Activated B cell treated with CpG ODN at 0.5 μM for 24 hours (primary cell): ENCODE results near the gene PLCB2. TPM values are rescaled to one million over a fixed set of nuclear protein-coding genes. Genes with fewer than 3 reads are reported as not detected.

Experiments
- ATAC-seq: fragments of 200-7000 bp; cut with Tn5 transposase; one replicate; pipeline ENCODE4 v1.10.0; 2021; ENCODE audit warnings: low read depth, mild to moderate bottlenecking, moderate library complexity
- CTCF ChIA-PET: fragments of 350-600 bp; sonication (Branson Sonifier 250); formaldehyde crosslinking; loops from one replicate; lab custom pipeline; 2021; ENCODE audit warnings: antibody characterized with exemption; lab: Charles Lee
- POLR2A ChIA-PET: fragments of 350-600 bp; sonication (Branson Sonifier 250); formaldehyde crosslinking; loops from one replicate; lab custom pipeline; 2021; ENCODE audit warnings: antibody characterized with exemption; lab: Charles Lee
- DNase-seq: peaks from one replicate; pipeline ENCODE4 v3.0.0; 2022
- H3K27ac Mint-ChIP-seq: one replicate; pipeline ENCODE4 v1.8.0; 2020; ENCODE audit warnings: mixed read lengths
- H3K27me3 Mint-ChIP-seq: one replicate; pipeline ENCODE4 v1.8.0; 2021; ENCODE audit warnings: mixed read lengths
- H3K36me3 Mint-ChIP-seq: one replicate; pipeline ENCODE4 v1.8.0; 2021; ENCODE audit warnings: low read depth, mixed read lengths
- H3K4me1 Mint-ChIP-seq: one replicate; pipeline ENCODE4 v1.8.0; 2021; ENCODE audit warnings: mixed read lengths
- H3K4me3 Mint-ChIP-seq: one replicate; pipeline ENCODE4 v1.8.0; 2020; ENCODE audit warnings: mild to moderate bottlenecking, mixed read lengths
- H3K9me3 Mint-ChIP-seq: one replicate; pipeline ENCODE4 v1.8.0; 2020; ENCODE audit warnings: mixed read lengths
- intact Hi-C: fragments of 100-400 bp; cut with micrococcal nuclease; formaldehyde crosslinking; loops from one replicate; pipeline ENCODE4 v1.15.1; 2024
- total RNA-seq: library from RNA; stranded (reverse); gene quantifications from 2 replicates; pipeline ENCODE4 v1.2.3, GENCODE V29; 2022
- TF ChIP-seq, protein P1 (sequence below): fragments of 200-600 bp; IDR thresholded peaks from one replicate; pipeline ENCODE4 v1.8.0; 2022; ENCODE audit warnings: antibody characterized with exemption, mild to moderate bottlenecking

The PLCB2 gene
- total RNA-seq, 1 donor from 2014 or later: 126 TPM

DNA sequence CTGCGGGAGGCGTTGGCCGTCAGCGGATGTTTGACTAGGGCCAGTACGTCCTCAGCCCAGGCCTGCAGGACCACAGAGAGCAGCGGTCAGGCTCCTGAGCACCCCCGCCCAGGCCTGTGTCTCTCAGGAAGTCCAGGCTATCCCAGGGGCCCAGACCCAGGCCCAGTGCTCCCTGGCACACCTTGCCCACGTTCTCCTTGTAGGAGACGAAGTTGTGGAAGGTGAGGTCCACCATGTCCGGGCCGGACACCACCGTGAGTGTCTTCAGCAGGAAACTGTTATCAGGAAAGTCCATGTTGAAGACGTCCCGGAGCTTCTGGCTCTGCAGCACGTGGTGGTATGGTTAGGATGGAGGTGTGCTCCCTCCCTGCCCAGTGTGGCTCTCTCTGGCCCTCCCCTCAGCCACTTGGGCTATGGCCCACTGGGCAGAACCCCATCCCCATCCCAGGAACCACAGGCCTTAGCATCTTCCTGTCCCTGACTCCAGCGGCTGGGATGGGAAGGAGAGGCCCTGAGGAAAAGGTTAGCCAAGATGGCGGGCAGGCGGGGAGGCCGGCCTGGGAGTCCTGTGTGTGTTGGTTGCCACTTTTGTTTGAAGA, 5.3 kb downstream of the PLCB2 start:
- peaks cover 3% of the 10 kb centered on the region for H3K9me3 Mint-ChIP-seq
- H3K36me3 Mint-ChIP-seq: peaks cover 65% of the 10 kb centered on the region
- intact Hi-C loops: no loop called here
- ATAC-seq (no peak), DNase-seq (no peak)
- no peak overlapping the region for H3K4me3 Mint-ChIP-seq
- ChIA-PET CTCF (interaction anchor here (2.5 kb wide), 1 partner anchor 23 kb away, joined by 10 read pairs; no protein-coding TSS in a partner anchor), POLR2A (interaction anchor here (1.2 to 1.7 kb wide), 2 partner anchors 53 to 263 kb away, joined by 3 read pairs; partner anchors contain the start of gene SRP14)
- TF ChIP-seq, protein P1, sequence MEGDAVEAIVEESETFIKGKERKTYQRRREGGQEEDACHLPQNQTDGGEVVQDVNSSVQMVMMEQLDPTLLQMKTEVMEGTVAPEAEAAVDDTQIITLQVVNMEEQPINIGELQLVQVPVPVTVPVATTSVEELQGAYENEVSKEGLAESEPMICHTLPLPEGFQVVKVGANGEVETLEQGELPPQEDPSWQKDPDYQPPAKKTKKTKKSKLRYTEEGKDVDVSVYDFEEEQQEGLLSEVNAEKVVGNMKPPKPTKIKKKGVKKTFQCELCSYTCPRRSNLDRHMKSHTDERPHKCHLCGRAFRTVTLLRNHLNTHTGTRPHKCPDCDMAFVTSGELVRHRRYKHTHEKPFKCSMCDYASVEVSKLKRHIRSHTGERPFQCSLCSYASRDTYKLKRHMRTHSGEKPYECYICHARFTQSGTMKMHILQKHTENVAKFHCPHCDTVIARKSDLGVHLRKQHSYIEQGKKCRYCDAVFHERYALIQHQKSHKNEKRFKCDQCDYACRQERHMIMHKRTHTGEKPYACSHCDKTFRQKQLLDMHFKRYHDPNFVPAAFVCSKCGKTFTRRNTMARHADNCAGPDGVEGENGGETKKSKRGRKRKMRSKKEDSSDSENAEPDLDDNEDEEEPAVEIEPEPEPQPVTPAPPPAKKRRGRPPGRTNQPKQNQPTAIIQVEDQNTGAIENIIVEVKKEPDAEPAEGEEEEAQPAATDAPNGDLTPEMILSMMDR: no peak
- peaks cover 19% of the 10 kb centered on the region for H3K4me1 Mint-ChIP-seq
- no peak overlapping the region for H3K27ac Mint-ChIP-seq
- H3K27me3 Mint-ChIP-seq: no peaks in the 10 kb centered on the region

DNA sequence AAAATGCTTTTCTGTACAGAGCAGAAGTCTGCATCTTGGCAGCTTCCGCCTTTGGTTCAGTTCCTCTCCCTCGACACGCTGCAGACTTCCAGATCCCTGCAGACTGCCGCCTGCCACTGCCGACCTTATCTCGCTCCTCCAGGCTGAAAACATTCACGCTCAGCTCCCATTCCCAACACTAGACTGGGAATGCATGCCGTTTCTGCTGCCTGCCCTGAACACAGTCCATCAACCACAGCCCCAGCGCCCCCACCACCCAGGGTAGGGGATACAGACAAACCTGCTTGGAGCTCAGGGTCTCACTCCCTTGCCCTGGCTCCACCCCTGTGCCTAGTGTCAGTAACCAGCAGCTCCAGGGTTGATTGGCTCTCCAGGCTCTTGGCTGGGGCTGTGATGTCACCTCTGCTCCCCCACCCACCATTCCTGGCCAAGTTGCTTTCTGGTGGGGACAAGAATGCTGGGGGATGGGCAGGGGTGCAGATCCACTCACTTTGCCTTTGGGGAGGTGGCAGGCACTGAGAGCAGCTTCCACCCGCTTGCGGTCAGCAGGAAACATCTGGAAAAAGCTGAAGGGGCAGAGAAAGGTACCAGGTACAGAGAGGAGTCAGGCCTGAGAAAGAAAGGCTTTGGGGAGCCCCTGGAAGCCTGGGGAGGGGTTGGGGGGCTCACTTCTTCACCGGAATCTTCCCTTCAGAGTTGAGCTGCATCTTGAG, 6.1 kb downstream of the PLCB2 start:
- H3K27me3 Mint-ChIP-seq: no peaks in the 10 kb centered on the region
- no peak overlapping the region for H3K27ac Mint-ChIP-seq
- H3K36me3 Mint-ChIP-seq: peaks cover 71% of the 10 kb centered on the region
- H3K4me3 Mint-ChIP-seq: no peak overlapping the region
- ATAC-seq (no peak), DNase-seq (no peak)
- peaks cover 3% of the 10 kb centered on the region for H3K9me3 Mint-ChIP-seq
- H3K4me1 Mint-ChIP-seq: peaks cover 14% of the 10 kb centered on the region
- ChIA-PET POLR2A (interaction anchor here (1.7 kb wide), 1 partner anchor 262 kb away, joined by 3 read pairs; the partner anchor contains the start of gene SRP14), CTCF (interaction anchor here (0.8 kb wide), 1 partner anchor 22 kb away, joined by 3 read pairs; no protein-coding TSS in a partner anchor)
- TF ChIP-seq, protein P1: no peak
- intact Hi-C loops: no loop called here

DNA sequence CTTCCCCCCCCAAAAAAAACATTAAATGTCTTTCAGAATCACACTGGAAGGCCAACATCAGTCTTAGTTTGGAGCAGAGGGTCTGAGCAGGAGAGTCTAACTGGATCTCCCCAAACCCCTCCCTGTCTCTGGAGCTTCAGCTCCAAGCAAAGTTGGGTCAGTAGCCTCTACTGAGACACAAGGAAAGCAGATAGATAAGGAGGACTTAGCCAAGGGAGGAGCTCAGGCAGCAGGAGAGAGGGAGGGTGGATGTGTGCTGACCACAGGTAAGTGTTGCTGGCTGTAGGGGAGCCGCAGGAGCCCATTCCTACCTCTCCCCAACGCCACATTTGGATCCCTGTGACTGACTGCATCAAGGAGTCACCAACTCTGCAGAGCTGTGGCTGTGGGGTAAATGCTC, 7.0 kb downstream of the PLCB2 start:
- H3K27ac Mint-ChIP-seq: no peak overlapping the region
- peaks cover 78% of the 10 kb centered on the region for H3K36me3 Mint-ChIP-seq
- TF ChIP-seq, protein P1: no peak
- CTCF ChIA-PET: interaction anchor here (0.6 to 0.8 kb wide), 2 partner anchors 22 to 39 kb away, joined by 3 read pairs; no protein-coding TSS in a partner anchor
- H3K4me3 Mint-ChIP-seq: no peak overlapping the region
- DNase-seq (no peak), ATAC-seq (no peak)
- H3K9me3 Mint-ChIP-seq: peaks cover 3% of the 10 kb centered on the region
- intact Hi-C loops: no loop called here
- peaks cover 7% of the 10 kb centered on the region for H3K4me1 Mint-ChIP-seq
- H3K27me3 Mint-ChIP-seq: no peaks in the 10 kb centered on the region
- POLR2A ChIA-PET: no interaction called here

DNA sequence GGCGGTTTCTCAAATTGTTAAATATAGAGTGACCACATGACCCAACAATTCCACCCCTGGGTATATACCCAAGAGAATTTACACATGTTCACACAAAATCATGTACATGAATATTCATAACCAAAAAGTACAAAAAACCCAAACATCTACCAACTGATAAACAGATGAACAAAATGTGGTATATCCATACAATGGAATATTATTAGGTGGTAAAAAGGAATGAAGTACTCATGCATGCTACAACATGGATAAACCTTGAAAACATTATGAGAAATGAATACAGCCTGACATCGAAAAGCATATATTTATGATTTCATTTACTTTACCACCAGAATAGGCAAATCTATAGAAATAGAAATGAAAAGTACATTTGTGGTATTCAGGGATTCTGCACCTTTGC, 7.4 kb downstream of the PLCB2 start:
- ChIA-PET CTCF (interaction anchor here (0.6 to 0.8 kb wide), 2 partner anchors 21 to 39 kb away, joined by 3 read pairs; no protein-coding TSS in a partner anchor), POLR2A (no interaction called here)
- Mint-ChIP-seq H3K27ac (no peak overlapping the region), H3K4me3 (no peak overlapping the region), H3K9me3 (peaks cover 3% of the 10 kb centered on the region), H3K4me1 (peaks cover 6% of the 10 kb centered on the region), H3K36me3 (peaks cover 82% of the 10 kb centered on the region), H3K27me3 (no peaks in the 10 kb centered on the region)
- intact Hi-C loops: no loop called here
- TF ChIP-seq, protein P1: no peak
- ATAC-seq (no peak), DNase-seq (no peak)
